ENCODE measurements around the gene AKR7A3. TPM values are rescaled to one million over a fixed set of nuclear protein-coding genes. Genes with fewer than 3 reads are reported as not detected.
"Not testable (repeated sequence)": the region's sequence is repeated elsewhere in the genome, so short reads cannot be mapped to it uniquely, and the experiment has no call there.

Gene AKR7A3
- total and polyA plus RNA-seq, 2 of the 4 experiments (the other 2 are of a cell fraction): 0.18 to 0.62 TPM

- H2AK9ac ChIP-seq (replicated peaks; ENCODE audit: low read depth, low read length, poor library complexity); in situ Hi-C loops (cut with MboI; ENCODE audit: low sequenced_read_pairs); POLR2A ChIA-PET (ENCODE audit: unreplicated experiment); H2AFZ ChIP-seq (replicated peaks; ENCODE audit: low read length, poor library complexity); H2AK5ac ChIP-seq (ENCODE audit: low read depth, low read length); H3K18ac ChIP-seq (ENCODE audit: low read depth, low read length); H3K4me1 ChIP-seq (ENCODE audit: control insufficient read depth, insufficient read depth, low read length); H3K79me1 ChIP-seq (ENCODE audit: low read depth in 1 of 2, low read length in 2 of 2); H2BK15ac ChIP-seq (ENCODE audit: low read depth, low read length); H2BK120ac ChIP-seq (ENCODE audit: low read depth, low read length); H3K9me1 ChIP-seq (ENCODE audit: insufficient read depth, low read length); H3K14ac ChIP-seq (replicated peaks; ENCODE audit: low read depth, low read length); H3K4me3 ChIP-seq (ENCODE audit: insufficient read depth, low read depth, low read length); H3K27ac ChIP-seq (ENCODE audit: insufficient read depth, low read length); H3K4me2 ChIP-seq (ENCODE audit: low read depth, low read length); H2BK5ac ChIP-seq (ENCODE audit: low read depth, low read length, poor library complexity, severe bottlenecking); CTCF ChIA-PET; H3K4ac ChIP-seq (ENCODE audit: low read depth, low read length); H3K27me3 ChIP-seq (ENCODE audit: control insufficient read depth, insufficient read depth, low read length); H3K23ac ChIP-seq (ENCODE audit: low read depth, low read length); H2BK20ac ChIP-seq (ENCODE audit: low read depth, low read length); H3K56ac ChIP-seq (ENCODE audit: extremely low read depth, insufficient read depth, low read length); BruUV-seq (replicated peaks); H3K36me3 ChIP-seq (ENCODE audit: control insufficient read depth, insufficient read depth, low read length); DNase-seq; H4K20me1 ChIP-seq (ENCODE audit: insufficient read depth, low read length); H3K9ac ChIP-seq (ENCODE audit: low read depth, low read length); H4K91ac ChIP-seq (ENCODE audit: insufficient read depth, low read depth, low read length); H4K8ac ChIP-seq (ENCODE audit: low read depth in 2 of 2, low read length in 2 of 2); ATAC-seq (ENCODE audit: low read depth); intact Hi-C loops (cut with micrococcal nuclease); H3K9me3 ChIP-seq (ENCODE audit: control insufficient read depth, insufficient read depth, low read length); dilution Hi-C loops (cut with HindIII; ENCODE audit: low sequenced_read_pairs, unreplicated experiment); H4K5ac ChIP-seq (ENCODE audit: low read depth, low read length): not testable (repeated sequence)
- WGBS, 2 experiments (ENCODE audit: extremely low coverage in 2 of 2, insufficient read length in 1 of 2): 100% methylated on average over 1 of the region's 3 CpGs; no CpG with 5 or more reads in 1 of the 2 experiments
These were observed 2.8 kb downstream of the AKR7A3 start for GRCh38 chr1:19285807-19286206.

GRCh38 chr1:19285366-19285765 is 3.2 kb downstream of the AKR7A3 start:
- H3K4me3 ChIP-seq (ENCODE audit: insufficient read depth, low read depth, low read length); H3K4ac ChIP-seq (ENCODE audit: low read depth, low read length); H3K36me3 ChIP-seq (ENCODE audit: control insufficient read depth, insufficient read depth, low read length); H4K8ac ChIP-seq (ENCODE audit: low read depth in 2 of 2, low read length in 2 of 2); dilution Hi-C loops (cut with HindIII; ENCODE audit: low sequenced_read_pairs, unreplicated experiment); H4K20me1 ChIP-seq (ENCODE audit: insufficient read depth, low read length); DNase-seq; H2BK20ac ChIP-seq (ENCODE audit: low read depth, low read length); intact Hi-C loops (cut with micrococcal nuclease); POLR2A ChIA-PET (ENCODE audit: unreplicated experiment); CTCF ChIA-PET; BruUV-seq (replicated peaks); in situ Hi-C loops (cut with MboI; ENCODE audit: low sequenced_read_pairs); H3K4me1 ChIP-seq (ENCODE audit: control insufficient read depth, insufficient read depth, low read length); H3K27ac ChIP-seq (ENCODE audit: insufficient read depth, low read length); ATAC-seq (ENCODE audit: low read depth); H3K27me3 ChIP-seq (ENCODE audit: control insufficient read depth, insufficient read depth, low read length); H3K4me2 ChIP-seq (ENCODE audit: low read depth, low read length); H2BK5ac ChIP-seq (ENCODE audit: low read depth, low read length, poor library complexity, severe bottlenecking); H3K79me1 ChIP-seq (ENCODE audit: low read depth in 1 of 2, low read length in 2 of 2); H2AK9ac ChIP-seq (replicated peaks; ENCODE audit: low read depth, low read length, poor library complexity); H3K9ac ChIP-seq (ENCODE audit: low read depth, low read length); H3K18ac ChIP-seq (ENCODE audit: low read depth, low read length); H2AFZ ChIP-seq (replicated peaks; ENCODE audit: low read length, poor library complexity); H4K91ac ChIP-seq (ENCODE audit: insufficient read depth, low read depth, low read length); H2BK120ac ChIP-seq (ENCODE audit: low read depth, low read length); H3K9me3 ChIP-seq (ENCODE audit: control insufficient read depth, insufficient read depth, low read length); H3K56ac ChIP-seq (ENCODE audit: extremely low read depth, insufficient read depth, low read length); H3K14ac ChIP-seq (replicated peaks; ENCODE audit: low read depth, low read length); H4K5ac ChIP-seq (ENCODE audit: low read depth, low read length); H2BK15ac ChIP-seq (ENCODE audit: low read depth, low read length); H3K23ac ChIP-seq (ENCODE audit: low read depth, low read length); H3K9me1 ChIP-seq (ENCODE audit: insufficient read depth, low read length); H2AK5ac ChIP-seq (ENCODE audit: low read depth, low read length): not testable (repeated sequence)
- WGBS, 2 experiments (ENCODE audit: extremely low coverage in 2 of 2, insufficient read length in 1 of 2): no CpG with 5 or more reads among the region's 3 CpGs

All from IMR-90 (cell line).